ENCODE measurements around the gene CYB5R2.

The CYB5R2 gene

GRCh38 chr11:7655253-7656217, 17.8 kb downstream of the CYB5R2 start:
- DNase-seq (ENCODE audit: low read depth) = no peak
- no peak overlapping the region for H3K4me3 ChIP-seq (ENCODE audit: control insufficient read depth, low read depth, low read length)
- TF ChIP-seq, protein P1, sequence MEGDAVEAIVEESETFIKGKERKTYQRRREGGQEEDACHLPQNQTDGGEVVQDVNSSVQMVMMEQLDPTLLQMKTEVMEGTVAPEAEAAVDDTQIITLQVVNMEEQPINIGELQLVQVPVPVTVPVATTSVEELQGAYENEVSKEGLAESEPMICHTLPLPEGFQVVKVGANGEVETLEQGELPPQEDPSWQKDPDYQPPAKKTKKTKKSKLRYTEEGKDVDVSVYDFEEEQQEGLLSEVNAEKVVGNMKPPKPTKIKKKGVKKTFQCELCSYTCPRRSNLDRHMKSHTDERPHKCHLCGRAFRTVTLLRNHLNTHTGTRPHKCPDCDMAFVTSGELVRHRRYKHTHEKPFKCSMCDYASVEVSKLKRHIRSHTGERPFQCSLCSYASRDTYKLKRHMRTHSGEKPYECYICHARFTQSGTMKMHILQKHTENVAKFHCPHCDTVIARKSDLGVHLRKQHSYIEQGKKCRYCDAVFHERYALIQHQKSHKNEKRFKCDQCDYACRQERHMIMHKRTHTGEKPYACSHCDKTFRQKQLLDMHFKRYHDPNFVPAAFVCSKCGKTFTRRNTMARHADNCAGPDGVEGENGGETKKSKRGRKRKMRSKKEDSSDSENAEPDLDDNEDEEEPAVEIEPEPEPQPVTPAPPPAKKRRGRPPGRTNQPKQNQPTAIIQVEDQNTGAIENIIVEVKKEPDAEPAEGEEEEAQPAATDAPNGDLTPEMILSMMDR (IDR thresholded peaks at IDR 0.05; ENCODE audit: control insufficient read depth, insufficient read depth, low read depth, low read length, missing control alignments) = no peak

GRCh38 chr11:7654195-7654705, 19.1 kb downstream of the CYB5R2 start:
- H3K4me3 ChIP-seq (ENCODE audit: control insufficient read depth, low read depth, low read length) = no peak overlapping the region
- TF ChIP-seq, protein P1 (IDR thresholded peaks at IDR 0.05; ENCODE audit: control insufficient read depth, insufficient read depth, low read depth, low read length, missing control alignments) = no peak
- no peak for DNase-seq (ENCODE audit: low read depth)

DNA sequence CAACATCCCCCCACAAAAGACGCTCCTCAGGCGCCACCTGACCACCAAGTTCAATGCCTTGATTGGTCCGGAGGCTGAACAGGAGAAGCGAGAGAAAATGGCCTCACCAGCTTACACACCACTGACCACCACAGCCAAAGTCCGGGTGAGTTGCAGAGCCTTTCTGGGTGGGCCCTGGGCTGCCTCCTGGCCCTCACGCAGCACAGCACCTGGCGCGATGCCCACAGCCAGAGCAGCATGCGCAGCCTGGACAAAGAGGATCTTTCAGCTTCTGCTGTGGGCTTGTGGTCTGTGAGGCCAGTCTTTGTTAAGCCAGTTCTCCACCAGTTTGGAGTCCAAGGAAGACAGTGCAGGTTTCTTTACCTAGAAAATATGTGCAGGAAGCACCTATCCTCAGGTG, 21.6 kb downstream of the CYB5R2 start:
- H3K4me3 ChIP-seq (ENCODE audit: control insufficient read depth, low read depth, low read length) = no peak overlapping the region
- DNase-seq (ENCODE audit: low read depth) = no peak
- TF ChIP-seq, protein P1 (IDR thresholded peaks at IDR 0.05; ENCODE audit: control insufficient read depth, insufficient read depth, low read depth, low read length, missing control alignments) = peak; percentile 17

GRCh38 chr11:7651140-7651551, 22.2 kb downstream of the CYB5R2 start:
- TF ChIP-seq, protein P1 (IDR thresholded peaks at IDR 0.05; ENCODE audit: control insufficient read depth, insufficient read depth, low read depth, low read length, missing control alignments) = no peak
- DNase-seq (ENCODE audit: low read depth) = no peak
- H3K4me3 ChIP-seq (ENCODE audit: control insufficient read depth, low read depth, low read length) = no peak overlapping the region

DNA sequence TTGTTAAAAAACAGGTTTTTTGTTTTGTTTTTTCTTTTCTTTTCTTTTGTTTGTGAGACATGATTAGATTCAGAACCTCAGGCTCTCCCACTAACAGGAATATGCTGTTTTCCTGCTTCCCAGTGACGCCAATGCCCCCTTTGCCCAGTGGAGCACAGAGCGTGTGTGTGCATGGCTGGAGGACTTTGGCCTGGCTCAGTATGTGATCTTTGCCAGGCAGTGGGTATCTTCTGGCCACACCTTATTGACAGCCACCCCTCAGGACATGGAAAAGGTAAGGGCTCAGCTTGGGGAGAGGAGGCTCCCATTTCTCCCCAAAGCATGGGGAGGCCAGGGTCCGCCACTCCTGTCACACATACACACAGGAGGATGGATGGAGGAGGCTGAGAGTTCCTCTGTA, 25.0 kb downstream of the CYB5R2 start:
- DNase-seq (ENCODE audit: low read depth) = no peak
- H3K4me3 ChIP-seq (ENCODE audit: control insufficient read depth, low read depth, low read length) = no peak overlapping the region
- TF ChIP-seq, protein P1 (IDR thresholded peaks at IDR 0.05; ENCODE audit: control insufficient read depth, insufficient read depth, low read depth, low read length, missing control alignments) = no peak

- TF ChIP-seq, protein P1 (IDR thresholded peaks at IDR 0.05; ENCODE audit: control insufficient read depth, insufficient read depth, low read depth, low read length, missing control alignments) = no peak
- DNase-seq (ENCODE audit: low read depth) = no peak
- H3K4me3 ChIP-seq (ENCODE audit: control insufficient read depth, low read depth, low read length) = no peak overlapping the region
Measured at GRCh38 chr11:7646866-7647265, 26.4 kb downstream of the CYB5R2 start.

Measured in AG09309 (cell line).